GM23338 (cell line): ENCODE measurements around the gene BTBD9.

ENCODE experiments used
- CREB1 ChIP-seq: fragments of 250-450 bp; sonication (Bioruptor Pico); IDR thresholded peaks from 2 replicates; pipeline ENCODE4 v1.5.0; 2020; ENCODE audit warnings: low read depth, mild to moderate bottlenecking, moderate library complexity
- EZH2 ChIP-seq: fragments of 200-600 bp; sonication (generic); IDR thresholded peaks from one replicate; pipeline ENCODE4 v1.8.0; 2017; ENCODE audit warnings: antibody characterized with exemption, mild to moderate bottlenecking, low read depth; ENCODE audit not compliant: unreplicated experiment
- EZH2phosphoT487 ChIP-seq: fragments of 200-600 bp; sonication (generic); IDR thresholded peaks from one replicate; pipeline ENCODE4 v1.8.1; 2018; ENCODE audit warnings: antibody characterized with exemption; ENCODE audit not compliant: unreplicated experiment
- JUNB ChIP-seq: IDR thresholded peaks from one replicate; pipeline ENCODE4 v1.6.1; 2016; ENCODE audit warnings: antibody characterized with exemption; ENCODE audit not compliant: unreplicated experiment
- POLR2AphosphoS5 ChIP-seq: IDR thresholded peaks from 2 replicates; pipeline ENCODE4 v1.6.1; 2016; ENCODE audit warnings: antibody characterized with exemption, low read depth
- TF ChIP-seq, protein P1 (sequence below), 2 experiments: fragments of 200-600 bp in 1 of 2; sonication (generic) in 1 of 2; conservative IDR thresholded peaks; 2 replicates each; pipeline versions ENCODE4 v1.5.1 to v1.6.1; 2016 to 2017; ENCODE audit warnings: antibody characterized with exemption in 2 of 2, low read depth in 2 of 2, mild to moderate bottlenecking in 2 of 2, moderate library complexity in 1 of 2

DNA sequence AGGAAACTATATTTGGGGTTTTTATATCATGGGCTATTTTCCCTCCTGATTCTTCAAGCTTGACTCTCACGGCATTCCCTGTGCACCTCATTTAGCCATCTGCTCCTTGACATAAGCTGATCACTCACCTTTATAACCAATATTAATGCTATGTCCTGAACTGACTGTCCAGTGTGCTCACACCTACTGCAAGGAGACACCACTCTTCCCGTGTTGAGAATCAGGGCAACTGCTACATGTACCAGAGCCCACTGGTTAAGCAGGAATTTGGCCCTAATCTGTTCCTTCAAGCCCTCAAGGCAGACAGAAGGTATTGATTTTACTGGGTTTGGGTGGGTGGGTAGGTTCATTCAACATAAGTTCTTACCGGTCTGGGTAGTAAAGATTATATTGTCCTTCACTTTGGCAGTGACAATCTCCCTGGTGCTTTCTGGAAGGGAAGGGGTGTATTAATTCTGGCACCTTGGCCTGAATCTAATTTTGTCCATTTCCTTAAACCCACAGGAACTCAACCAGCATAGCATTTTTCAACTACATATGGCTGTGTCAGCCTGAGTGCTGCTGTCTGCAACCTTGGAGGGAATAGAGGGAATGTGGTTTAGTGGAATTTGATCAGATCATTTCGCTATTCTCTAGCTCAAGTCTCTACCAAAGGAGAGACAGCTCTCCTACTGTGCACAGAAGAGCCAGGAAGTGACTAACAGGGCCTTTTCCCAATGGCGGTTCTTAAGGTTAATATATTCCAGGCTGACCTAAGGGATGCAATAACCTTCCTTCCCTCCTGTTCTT lies 293.2 kb downstream of the BTBD9 start:
- TF ChIP-seq, protein P1, sequence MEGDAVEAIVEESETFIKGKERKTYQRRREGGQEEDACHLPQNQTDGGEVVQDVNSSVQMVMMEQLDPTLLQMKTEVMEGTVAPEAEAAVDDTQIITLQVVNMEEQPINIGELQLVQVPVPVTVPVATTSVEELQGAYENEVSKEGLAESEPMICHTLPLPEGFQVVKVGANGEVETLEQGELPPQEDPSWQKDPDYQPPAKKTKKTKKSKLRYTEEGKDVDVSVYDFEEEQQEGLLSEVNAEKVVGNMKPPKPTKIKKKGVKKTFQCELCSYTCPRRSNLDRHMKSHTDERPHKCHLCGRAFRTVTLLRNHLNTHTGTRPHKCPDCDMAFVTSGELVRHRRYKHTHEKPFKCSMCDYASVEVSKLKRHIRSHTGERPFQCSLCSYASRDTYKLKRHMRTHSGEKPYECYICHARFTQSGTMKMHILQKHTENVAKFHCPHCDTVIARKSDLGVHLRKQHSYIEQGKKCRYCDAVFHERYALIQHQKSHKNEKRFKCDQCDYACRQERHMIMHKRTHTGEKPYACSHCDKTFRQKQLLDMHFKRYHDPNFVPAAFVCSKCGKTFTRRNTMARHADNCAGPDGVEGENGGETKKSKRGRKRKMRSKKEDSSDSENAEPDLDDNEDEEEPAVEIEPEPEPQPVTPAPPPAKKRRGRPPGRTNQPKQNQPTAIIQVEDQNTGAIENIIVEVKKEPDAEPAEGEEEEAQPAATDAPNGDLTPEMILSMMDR (conservative IDR thresholded peaks at IDR 0.05; ENCODE audit: low read depth in 2 of 2): no peak
- TF ChIP-seq EZH2phosphoT487 (no peak), EZH2 (no peak), CREB1 (no peak), JUNB (no peak), POLR2AphosphoS5 (no peak)
